GM19238 (cell line): ENCODE measurements around the gene MATCAP1.

Experiments used
- DNase-seq: peaks from one replicate; pipeline ENCODE4 v3.0.0; 2011; ENCODE audit warnings: low spot score; ENCODE audit not compliant: insufficient read length

The MATCAP1 gene

DNA sequence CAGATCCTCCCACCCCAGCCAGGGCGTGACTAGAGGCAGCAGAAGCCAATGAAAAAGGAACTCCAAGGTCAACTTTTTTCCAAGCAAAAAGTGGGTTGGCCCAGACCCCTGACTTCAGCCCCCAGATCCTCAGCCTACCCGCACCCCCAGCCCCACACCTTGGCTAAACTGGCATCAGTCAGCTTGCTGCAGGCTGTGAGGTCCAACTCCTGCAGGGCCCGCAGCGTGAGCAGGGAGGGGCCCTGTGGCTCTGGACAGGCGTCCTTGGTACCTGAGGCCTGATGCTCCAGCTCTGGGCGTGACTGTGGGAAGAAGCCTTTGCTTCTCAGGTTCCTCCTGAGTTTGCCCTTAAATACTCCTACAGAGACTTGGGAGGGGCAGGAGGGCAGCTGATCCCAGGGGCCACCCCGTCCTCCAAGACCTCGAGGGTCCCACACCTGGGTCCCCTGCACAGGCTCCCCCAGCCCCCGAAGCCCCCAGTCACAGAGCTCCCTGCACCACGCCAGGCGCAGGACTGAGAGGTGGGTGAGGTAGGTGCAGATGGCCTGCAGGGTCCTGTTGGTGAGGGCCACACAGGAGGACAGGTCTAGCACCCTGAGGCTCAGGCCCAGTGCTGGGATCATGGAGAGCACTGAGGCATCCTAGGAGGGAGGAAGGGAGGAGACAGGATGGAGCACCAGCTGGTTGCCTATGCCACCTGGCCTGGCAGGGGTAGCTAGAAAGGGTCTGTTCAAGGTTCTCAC, 24.6 kb upstream of the MATCAP1 start:
- DNase-seq: no peak

DNA sequence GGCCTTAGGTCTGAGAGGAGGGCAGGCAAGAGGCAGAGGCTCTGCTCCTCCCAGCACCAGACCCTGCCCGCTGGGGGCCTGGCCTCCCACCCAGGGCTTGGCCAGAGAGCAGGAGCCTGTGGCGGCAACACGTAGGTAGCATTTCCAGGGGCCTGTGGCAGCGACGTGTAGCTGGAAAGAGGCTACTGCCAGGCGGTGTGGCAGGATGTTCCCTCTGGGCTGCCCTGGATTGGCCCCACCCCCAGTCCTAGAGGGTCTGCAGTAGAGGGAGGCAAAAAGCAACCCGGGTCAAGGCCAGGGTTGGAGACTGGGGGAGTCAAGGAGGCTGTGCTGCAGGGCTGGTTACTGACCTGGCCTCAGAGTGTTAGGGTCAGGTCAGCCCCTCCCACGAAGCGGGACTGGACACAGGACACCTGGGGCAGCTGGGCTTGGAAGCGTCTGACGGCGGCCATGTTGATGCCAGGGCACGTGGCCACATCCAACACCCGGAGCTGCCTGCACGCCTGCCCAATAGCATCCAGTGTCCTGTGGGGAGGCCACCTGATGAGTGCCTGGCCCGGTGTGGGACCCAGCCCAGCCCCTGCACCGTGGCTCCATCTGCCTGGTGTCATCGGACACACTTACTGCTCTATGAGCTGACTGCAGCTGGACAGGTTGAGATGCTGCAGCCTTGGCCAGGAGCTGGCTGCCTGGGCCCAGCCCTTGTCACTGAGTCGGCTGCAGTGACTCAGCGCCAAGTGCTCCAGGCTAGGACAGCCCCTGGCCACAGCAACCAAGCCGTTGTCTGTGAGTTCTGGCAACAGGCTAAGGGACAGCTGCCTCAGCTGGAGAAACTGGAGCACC, 23.7 kb upstream of the MATCAP1 start:
- DNase-seq: no peak

DNA sequence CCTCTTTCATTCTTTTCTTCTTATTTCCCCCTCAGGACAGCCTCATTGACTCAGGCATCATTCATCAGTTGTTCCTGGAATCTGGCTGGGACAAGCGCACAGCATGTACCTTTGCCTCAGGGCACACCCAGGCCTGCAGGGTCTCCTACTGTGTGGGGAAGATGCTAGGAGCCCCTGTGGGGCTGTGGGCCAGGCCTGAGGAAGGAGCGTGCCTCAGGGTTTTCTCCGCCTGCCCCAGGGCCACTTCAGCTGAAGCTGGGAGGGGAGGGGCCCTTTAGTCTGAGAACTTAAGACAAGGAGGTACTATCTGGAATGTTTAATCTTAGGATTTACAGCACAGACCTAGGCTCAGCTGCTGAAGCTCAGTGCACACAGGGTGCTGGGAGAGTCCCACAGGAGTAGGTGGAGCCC, 23.1 kb upstream of the MATCAP1 start:
- no peak for DNase-seq

DNA sequence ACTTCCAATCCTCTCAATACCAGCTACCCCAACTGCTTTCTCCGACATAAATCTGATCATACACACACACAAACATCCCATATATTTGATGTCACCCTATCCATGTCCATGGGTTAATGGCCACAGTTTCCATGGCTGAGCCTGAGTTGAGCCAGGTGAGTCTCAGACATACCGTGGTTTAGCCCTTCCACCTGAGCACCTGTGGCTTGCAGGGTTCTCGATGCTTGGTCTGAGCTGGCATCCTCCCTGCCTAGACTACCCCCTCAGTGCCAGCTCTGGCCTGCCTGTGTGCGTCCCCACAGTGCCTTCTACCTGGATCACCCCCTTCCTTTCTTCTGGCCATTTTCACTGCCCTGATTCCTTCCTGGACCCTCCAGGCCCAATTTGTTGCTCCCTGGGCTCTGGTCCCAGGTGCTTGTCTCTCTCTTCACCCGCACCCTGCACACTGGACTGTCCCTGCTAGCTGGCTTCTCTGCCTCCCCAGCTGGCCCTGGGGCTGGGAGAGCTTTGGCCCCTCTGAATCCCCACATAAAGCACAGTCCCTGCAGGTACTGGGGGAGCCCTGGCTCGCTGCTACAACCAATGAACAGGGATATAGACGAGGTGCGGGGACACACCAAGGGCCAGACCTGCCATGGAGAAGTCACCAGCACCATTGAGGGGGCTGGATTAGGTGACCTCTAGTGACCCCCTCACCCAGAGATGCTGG, 22.5 kb upstream of the MATCAP1 start:
- no peak for DNase-seq

DNA sequence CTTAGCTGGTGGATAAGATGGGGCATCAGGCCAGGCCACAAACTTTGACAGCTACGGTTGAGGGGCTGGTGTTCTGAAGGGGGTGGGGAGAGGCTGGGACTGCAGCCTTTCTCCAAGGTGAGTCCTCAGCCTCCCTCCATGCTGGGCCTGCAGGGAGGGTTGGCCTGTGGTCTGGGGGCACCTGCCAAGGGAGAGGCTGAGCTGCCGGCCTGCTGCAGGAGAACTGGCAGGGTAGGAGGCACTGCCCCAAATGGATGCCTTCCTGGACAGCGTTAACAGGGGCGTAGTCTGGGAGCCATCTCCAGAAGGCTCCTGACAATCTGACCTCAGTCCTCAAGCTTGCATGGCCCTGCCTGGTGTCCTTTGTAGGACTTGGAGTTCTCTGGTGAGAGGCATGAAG, 20.3 kb upstream of the MATCAP1 start:
- DNase-seq: no peak

DNA sequence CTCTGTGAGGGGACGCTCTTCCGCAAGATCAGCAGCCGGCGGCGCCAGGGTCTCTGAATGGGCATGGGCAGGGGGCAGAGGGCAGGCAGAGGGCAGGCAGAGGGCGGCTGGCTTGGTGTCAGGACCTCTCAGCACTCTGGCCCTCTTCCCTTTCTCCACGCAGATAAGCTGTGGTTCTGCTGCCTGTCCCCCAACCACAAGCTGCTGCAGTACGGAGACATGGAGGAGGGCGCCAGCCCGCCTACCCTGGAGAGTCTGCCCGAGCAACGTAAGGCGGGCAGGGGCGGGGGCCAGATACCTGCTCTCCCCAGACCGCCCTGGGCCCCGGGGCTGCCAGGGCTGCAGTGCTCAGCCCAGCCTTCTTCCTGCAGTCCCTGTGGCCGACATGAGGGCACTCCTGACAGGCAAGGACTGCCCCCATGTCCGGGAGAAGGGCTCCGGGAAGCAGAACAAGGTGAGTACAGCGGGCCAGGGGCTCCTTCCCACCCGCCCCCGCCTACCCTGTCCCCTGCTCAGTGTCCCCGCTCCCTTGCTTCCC, 19.3 kb upstream of the MATCAP1 start:
- no peak for DNase-seq

DNA sequence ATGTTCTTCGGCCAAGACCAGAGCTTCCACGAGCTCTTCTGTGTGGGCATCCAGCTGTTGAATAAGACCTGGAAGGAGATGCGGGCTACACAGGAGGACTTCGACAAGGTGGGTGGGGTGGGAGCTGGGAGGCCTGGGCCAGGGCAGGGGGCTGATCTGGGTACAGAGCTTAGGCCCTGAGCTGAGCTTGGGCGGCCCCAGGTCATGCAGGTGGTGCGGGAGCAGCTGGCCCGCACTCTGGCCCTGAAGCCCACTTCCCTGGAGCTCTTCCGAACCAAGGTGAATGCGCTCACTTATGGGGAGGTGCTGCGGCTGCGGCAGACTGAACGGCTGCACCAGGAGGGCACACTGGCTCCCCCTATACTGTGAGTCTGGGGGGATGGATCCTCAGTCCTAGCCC, 18.7 kb upstream of the MATCAP1 start:
- DNase-seq: no peak

DNA sequence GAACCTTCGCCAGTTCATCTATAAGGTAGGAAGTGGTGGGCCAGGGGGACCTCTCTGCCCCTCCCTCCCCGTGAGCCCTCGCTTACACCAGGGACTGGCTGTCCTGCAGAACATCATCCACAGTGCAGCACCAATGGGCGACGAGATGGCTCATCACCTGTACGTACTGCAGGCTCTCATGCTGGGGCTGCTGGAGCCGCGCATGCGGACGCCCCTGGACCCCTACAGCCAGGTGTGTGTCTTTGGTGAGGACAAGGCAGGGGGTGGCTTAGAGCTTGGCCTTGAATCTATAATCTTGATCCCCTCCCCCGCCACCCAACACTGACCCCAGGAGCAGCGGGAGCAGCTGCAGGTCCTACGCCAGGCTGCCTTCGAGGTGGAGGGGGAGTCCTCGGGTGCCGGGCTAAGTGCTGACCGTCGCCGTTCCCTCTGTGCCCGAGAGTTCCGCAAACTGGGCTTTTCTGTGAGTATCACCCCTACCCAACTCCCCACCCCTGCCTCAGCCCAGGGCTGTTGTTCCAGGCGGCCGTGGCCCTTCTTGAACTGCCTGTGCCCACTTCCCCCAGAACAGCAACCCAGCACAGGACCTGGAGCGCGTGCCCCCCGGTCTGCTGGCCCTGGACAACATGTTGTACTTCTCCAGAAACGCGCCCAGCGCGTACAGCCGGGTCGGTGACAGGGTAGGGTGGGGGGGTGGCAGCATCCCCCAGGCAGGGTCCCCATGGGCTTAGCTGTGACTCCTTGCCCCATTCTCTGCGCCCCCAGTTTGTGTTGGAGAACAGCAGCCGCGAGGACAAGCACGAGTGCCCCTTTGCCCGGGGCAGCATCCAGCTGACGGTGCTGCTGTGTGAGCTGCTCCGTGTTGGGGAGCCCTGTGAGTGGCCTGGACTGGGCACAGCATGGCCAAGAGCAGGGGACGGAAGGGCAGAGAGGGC, 17.9 kb upstream of the MATCAP1 start:
- DNase-seq: no peak

DNA sequence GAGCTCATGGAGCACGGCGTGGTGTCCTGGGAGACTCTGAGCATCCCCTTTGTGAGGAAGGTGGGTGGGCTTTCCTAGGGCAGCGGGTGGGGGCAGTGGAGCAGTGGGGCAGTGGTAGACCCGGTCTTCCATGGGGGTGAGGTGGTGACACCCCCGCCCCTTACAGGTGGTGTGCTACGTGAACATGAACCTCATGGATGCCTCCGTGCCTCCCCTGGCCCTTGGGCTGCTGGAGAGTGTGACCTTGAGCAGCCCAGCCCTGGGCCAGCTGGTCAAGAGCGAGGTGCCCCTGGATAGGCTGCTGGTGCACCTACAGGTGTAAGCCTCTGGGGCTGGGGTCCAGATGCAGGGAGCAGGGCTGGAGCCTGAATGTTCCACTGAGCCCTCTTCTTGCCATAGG, 16.7 kb upstream of the MATCAP1 start:
- DNase-seq: no peak

DNA sequence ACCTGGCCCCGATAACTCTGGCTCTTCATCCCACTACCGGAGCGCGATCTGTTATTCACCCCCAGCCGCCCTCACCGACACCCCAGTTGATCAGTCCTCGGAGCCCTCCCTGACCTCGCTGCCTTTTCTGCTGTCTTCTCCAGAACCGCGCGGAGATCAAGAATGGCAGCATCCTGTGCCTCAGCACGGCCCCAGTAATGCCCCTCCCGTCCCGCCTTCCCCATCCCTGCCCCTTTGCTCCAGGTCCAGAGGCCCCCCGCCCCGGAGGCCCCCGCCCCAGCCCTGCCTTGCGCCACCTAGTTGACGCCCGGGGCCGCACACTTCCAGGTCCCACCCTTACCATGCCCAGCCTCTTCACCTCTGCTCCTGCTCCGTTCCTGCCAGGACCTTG, 16.0 kb upstream of the MATCAP1 start:
- DNase-seq: no peak

DNA sequence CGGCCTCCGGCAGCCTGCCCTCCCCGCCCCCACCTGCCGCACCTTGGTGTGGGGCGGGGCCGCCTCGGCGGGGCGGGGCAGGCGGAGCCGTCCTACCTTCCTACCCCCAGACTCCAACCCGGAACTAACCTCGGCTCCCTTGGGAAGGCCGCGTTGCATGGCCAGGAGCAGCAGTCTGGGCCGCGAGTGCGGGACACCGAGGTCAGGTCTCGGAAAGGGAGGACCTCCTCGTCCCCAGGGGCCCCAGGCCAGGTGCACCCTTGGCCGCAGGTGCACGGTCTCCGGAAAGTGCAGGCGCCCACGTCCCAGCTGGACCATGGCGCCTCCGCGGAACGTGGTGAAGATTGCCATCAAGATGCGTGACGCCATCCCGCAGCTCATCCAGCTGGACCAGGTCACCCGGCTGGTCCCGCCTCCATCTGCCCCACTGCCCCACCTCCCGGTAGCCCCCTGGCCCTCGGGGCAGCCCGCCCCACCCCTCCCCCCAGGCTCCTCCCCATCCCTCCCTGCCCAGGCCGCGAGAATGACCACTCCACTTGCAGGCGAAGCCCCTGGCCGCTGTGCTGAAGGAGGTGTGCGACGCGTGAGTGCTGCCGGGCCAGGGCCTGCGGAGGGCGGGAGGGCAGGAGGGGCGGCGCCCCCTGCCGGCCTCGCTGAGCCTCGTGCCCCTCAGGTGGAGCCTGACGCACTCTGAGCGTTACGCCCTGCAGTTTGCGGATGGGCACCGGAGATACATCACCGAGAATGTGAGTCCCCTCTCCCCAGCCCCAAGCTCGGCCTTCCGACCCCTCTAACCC, 15.4 kb upstream of the MATCAP1 start, which contains the start of gene ELMO3:
TSS of gene ELMO3 (plus strand) at position 121 of the 797 bp plus-strand sequence. CDS start at position 317, 196 bp downstream.
- DNase-seq: no peak

DNA sequence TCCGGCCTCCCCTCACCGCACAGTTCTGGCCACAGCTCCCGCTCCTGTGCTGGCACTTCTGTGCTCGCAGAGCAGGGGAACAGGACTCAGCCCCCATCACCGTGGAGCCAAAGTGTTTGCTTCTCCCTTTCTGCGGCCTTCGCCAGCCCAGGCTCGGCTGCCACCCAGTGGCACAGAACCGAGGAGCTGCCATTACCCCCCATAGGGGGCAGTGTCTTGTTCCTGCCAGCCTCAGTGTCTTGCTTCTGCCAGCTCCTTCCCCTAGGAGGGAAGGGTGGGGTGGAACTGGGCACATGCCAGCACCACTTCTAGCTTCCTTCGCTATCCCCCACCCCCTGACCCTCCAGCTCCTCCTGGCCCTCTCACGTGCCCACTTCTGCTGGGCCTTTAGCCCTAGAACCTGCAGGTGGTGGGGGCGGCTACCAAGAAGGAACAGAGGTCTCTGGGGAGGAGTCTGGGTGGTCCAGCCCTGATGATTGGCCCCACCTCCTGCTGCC, 14.5 kb upstream of the MATCAP1 start:
- no peak for DNase-seq

DNA sequence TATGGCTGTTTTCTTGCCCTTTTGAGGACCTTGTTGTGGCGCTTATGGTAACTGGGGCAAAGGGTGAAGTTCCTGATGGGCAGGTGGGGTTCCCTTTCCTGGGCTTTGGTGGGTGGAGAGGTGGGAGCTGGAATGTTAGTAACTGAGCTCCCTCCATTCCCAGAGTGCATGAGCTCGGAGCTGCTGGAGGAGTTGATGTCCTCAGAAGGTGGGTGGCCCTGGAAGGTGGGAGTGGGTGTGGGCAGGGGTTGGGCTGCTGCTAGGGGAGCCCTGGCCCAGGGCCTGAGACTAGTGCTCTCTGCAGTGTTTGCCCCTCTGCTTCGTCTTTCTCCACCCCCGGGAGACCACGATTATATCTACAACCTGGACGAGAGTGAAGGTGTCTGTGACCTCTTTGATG, 13.9 kb upstream of the MATCAP1 start:
- no peak for DNase-seq

DNA sequence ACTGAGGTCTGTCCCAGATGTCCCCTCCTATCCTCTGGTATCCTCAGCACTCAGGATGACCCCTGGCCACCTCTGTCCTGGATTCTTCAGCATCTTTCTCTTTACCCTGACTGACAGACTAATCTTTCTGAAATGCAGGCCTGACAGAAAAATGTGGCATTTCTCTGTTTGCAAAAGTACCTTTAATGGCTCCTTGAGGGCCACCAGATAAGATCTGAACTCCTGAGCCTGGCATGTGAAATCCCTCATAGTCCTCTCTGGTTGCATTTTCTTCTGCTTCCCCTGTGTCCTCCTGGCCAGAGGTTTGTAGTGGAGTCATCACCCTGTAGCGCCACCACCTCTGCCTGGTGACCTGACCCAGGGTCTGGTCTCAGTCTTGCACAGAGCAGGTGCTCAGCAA, 13.1 kb upstream of the MATCAP1 start:
- DNase-seq: no peak

DNA sequence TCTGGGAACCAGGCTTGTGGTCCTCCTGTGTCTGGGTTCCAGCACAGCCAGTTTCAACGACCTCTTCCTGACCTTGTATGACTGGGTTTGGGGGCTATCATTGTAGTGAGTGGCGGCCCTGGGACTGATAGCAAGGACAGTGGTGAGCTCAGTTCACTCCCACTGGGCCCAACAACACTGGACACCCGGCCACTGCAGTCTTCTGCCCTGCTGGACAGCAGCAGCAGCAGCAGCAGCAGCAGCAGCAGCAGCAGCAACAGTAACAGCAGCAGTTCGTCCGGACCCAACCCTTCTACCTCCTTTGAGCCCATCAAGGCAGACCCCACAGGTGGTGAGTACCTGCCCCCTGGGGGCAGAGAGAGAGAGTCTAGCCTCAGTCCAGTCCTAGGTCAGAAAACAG, 11.9 kb upstream of the MATCAP1 start:
- DNase-seq: no peak

DNA sequence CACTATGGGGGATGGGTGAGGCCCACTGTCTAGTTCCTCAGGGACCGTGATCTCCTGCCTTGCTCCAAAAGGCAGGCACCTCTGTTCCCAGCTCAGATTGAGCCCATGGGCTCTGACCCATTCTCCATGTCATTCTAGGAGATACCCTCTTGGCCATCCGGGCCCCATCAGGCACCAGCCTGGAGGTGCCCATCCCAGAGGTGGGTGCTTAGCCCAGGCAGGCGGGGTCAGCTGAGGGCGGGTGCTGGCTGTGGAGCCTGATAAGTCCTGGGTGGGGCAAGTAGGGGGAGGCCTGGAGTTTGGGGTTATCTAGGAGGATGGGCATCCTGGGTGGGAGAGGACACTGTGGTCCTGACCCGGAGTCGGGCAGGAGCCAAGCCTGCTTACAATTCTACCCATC, 10.5 kb upstream of the MATCAP1 start:
- DNase-seq: no peak

DNA sequence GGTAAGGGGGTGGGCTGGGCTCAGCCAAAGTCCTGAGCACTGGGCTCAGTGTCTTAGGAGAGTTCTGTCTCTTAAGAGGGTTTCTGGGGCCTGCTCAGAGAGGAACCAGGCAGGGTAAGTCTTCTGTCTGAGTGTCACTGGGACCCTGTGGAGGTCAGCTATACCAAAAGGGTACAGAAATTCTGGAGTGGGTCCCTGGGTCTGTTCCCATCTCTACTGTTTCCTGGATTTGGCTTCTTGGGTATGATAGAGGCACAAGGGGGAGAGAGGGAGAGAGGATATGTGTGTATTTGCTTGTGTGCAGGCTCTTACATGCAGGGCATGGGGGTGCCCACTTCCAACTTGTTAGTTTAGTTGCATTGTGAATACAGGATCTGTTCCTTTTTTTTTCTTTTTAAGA, 9.8 kb upstream of the MATCAP1 start:
- DNase-seq: no peak

DNA sequence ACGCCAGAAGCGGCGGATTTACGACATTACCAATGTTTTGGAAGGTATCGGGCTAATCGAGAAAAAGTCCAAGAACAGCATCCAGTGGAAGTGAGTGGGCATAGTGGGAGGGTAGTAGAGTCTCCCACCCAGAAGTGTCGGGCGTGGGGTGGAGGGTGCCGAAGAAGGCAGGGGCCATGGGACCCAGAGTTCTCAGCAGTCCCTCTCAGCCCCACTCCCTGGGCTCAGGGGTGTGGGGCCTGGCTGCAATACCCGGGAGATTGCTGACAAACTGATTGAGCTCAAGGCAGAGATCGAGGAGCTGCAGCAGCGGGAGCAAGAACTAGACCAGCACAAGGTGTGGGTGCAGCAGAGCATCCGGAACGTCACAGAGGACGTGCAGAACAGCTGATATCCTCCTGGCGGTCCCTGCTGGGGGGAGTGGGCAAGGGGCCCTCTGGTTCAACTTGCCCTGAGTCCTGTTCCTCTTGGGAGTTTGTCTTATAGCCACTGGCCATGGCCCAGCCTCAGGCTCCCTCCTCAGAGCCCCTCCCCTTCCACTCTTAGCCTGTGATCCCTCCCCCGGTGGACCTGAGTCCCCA, 9.1 kb upstream of the MATCAP1 start:
- no peak for DNase-seq

DNA sequence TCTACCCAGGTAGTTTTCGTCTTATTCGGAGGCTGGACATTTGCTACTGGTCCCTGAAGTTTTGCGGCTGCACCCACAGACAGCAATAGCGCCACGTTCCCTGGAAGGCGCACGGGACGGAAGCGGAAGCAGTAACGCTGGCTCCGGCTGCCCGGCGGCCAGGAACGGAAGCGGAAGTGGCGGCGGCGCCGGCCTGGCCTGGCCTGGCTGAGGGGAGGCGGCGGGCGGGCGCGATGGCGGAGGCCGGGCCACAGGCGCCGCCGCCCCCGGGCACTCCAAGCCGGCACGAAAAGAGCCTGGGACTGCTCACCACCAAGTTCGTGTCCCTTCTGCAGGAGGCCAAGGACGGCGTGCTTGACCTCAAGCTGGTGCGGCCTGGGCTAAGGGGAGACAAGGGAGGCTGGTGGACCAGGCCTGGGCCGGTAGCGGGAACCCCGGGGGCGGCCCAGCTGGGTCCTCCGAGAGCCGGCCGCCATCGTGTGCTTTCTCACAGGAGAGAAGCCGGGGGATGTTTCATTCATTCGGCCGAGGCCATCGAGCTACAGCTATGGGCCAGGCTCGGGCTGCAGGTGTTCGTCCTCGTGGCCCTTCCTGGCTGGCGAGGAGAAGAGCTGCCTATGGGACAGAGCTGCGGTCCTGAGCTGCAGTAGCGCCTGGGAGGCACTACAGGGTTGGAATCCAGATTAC, 8.4 kb upstream of the MATCAP1 start, which contains the start of gene E2F4:
TSS of gene E2F4 (plus strand) at position 161 of the 687 bp plus-strand sequence. CDS start at position 234, 73 bp downstream.
- DNase-seq: peak; percentile 98
